LoVo (cell line): ENCODE results near the gene ZNF101.
A peak's percentile ranks its signal among the peaks of the same experiment; 100 is the strongest.

Source experiments
- DNase-seq: peaks from one replicate; pipeline ENCODE4 v3.0.0-alpha.2; 2016; ENCODE audit warnings: low spot score

ZNF101 gene

DNA sequence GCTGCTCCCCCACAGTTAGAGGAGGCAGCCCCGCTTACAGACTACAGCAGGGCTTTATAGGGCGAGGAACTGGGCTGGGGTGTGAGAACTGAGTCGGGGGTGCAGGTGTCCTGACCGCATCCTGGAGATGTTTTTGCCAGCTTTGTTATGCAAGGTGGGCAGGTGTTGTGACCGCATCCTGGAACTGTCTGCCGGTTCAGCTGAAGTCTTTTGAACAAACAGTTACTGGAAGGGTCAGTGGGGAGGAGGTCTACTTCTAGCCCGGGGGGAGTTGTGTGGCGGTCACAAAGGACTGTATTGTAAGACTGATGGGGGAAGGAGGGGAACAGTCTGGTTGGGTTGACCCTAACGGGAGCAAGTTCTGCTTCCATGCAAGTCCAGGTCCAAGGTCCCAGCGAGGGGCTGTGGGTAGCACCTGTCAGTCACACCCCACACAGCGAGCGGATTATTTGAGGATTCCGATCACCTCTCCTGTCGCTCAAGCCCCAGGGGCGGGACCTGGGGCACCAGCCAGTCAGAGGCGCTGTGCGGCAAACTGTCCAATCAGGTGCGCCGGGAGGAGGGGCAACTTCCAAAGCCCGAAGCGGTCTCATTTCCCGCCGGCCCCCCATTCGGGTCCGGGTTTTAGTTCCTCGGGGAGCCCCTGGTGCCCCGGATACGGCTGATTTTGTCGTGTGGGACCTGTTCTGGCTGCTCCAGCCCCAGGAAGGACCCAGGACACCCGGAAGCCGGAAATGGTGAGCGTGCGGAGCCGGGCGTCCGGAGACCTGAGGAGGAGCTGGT lies at the start of gene ZNF101:
Gene ZNF101, plus strand, starts transcription at position 610 of the 783 bp plus-strand sequence. Its CDS starts 125 bp downstream, at position 735.
- DNase-seq, result peak; percentile 90

- no peak for DNase-seq
Measured at GRCh38 chr19:19619181-19619848, 49.3 kb upstream of the ZNF101 start.

DNA sequence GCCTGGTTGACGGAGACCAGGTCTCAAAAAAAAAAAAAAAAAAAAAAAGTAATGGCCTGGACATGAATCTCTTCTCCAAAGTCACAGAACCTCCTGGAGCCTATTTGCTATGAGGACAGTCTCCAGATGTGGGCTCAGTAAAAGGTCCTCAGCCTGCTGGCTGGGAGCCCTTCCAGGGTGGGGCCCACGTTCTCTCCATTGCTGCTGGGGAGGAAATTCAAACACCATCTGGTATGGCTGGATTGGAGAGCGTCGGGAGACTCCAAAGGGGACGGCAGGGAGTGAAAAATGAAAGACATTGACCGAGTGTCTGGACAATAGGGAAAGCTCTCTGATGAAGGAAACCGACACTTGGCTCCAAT lies 48.8 kb upstream of the ZNF101 start:
- DNase-seq, result no peak

DNA sequence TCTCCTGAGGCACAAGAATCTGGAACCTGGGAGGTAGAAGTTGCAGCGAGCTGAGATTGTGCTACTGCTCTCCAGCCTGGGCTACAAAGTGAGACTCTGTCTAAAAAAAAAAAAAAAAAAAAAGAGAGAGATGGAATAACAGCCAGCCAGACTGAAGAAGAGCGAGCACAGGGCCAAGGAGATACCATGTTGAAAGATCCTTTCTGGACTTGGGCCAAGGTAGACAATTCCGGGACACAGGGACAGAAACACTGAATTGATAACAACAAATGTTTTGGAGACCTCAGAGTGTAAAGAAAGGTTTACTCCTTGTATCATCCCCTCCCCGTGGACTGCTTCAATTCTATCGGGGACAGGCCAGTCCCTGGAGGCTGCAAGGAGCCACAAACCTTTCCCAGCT lies 45.3 kb upstream of the ZNF101 start:
- no peak for DNase-seq

DNA sequence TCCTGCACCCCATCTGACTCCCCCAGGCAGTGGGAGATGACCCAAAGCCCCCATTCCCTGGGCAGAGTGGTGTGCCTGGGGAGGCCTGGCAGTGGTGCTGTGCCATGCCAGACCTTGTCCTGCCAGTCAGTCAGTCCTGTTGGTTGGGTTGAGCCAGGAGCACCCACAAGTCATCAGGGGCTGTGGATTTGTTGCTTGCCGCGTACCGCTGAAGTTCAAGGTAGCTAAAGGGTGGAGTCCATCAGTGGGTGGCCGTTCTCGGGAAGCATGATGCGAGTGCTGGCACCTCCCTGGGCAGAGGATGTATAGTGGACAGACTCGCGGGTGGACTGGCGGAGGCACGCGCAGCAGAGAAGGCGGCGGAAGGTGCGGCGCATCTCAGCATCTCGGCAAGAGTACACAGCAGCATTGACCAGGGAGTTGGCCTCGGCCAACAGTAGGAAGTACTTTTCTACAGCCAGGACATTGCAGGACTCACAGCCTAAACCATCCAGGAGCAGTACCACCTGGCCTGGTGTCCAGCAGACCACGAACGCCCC lies 44.5 kb upstream of the ZNF101 start:
- no peak for DNase-seq

DNA sequence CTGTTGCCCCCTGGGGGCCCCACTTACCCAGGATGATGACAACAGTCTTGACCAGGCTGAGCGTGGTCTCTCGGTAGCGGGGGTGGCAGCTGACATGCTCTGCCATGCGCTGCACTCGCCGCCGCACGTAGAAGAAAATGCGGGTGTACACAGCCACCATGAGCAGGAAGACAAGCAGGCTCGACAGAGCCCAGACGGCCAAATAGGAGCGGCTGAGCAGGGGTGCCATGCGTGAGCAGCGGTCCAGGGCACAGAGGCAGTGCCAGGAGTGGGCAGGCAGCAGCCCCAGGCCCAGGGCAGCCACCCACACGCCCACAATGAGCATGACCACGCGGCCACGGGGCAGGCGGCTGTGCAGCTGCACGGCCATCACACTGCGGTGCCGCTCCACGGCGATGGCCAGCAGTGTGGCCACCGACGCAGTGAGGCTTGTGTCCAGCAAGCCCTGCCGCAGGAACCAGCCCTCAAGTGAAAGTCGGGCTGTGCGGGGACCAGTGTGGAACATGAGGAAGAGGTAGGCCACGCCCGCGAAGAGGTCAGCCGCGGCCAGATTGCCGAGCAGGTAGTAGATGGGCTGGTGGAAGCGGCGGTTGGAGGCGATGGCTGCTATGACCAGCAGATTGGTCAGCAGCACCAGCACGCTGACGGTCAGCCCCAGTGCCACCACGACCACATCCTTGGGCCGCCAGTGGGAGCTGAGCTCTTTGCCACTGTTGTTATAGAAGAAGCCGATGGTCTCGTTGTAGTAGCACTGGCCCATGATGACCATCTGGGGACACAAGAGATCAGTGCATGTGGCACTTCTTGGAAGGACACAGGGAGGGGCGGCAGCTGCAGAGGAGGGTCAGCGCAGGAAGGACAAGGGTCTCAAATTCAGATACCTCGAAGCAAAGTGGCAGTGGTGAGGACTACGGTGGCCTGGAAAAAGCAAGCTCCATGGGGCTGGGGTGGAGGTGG lies 41.8 kb upstream of the ZNF101 start:
- DNase-seq, result no peak

- DNase-seq, result peak; percentile 59
Measured at GRCh38 chr19:19627621-19628500, 40.8 kb upstream of the ZNF101 start, which contains the start of gene LPAR2. Gene LPAR2 (minus strand): TSS chr19:19628220. CDS start chr19:19627275, 945 bp downstream.

- DNase-seq, result peak; percentile 10
Measured at GRCh38 chr19:19628501-19629134, 40.0 kb upstream of the ZNF101 start.

DNA sequence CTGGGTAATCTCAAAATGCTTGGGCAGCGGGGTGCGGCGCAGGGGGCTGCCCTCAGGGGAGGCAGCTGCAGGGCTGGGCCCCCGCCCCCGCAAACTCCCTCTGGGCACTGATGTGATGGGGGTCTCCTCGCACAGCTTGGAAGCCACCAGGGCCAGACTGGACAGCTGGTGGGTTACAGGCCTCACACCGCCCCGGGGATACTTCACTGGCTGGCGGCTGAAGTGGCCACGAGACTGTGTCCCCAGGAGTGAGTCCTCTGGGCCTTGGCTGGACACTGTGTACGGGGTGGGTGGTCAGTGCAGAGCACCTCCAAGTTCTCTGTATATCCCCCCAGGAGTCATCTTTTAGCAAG lies 38.6 kb upstream of the ZNF101 start:
- DNase-seq, result no peak

DNA sequence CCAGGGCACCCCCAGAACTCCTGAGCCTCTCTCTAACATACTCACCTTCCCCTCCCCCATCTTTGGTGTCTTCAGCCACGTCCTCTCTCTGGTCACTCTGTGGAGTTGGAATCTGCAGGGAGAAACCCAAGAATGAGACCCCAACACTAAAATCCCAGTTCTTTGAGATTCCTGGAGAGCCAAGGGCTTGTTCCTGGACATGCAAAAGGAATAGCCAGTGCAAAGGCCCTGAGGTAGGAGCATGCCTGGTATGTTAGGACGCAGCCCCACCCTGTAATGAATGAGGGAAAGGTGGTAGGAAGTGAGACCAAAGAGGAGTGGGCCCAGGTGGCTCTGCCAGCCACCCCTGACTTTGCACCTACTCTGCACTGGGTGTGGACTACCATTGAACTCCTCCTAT lies 38.2 kb upstream of the ZNF101 start:
- no peak for DNase-seq

DNA sequence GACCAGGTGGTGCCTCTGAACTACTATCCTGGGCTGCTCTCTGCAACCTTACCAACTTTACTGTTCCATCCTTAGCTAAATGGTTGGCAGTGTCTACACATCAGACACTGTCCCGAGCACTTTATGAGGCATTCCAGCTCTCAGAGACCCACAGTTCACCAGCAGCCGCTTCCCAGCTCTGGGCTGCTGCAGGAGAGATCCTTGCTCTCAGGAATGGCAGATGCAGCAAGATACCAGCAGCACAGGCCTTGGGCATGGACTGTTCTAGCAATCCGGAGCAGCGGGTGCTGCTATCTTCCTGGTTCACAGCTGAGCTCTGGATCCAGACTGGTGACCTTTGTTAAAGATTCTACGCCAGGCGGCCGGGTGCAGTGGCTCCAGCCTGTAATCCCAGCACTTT lies 37.3 kb upstream of the ZNF101 start:
- no peak for DNase-seq

DNA sequence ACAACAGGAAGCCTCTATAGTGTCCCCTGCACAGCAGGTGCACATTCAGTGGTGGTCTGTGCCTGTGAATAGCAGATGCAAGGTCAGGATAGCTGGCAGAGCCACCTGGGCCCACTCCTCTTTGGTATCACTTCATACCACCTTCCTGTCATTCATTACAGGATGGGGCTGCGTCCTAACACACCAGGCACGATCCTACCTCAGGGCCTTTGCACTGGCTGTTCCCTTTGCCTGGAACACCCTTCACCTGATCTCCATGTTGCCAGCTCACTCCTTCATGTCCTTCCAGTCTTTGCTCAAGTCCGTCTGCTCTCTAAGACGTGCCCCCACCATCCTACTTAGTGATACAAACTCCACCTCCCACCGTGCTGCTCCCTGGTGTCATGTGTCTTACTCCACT lies 36.0 kb upstream of the ZNF101 start:
- no peak for DNase-seq

- no peak for DNase-seq
Measured at GRCh38 chr19:19633711-19634515, 34.7 kb upstream of the ZNF101 start.

DNA sequence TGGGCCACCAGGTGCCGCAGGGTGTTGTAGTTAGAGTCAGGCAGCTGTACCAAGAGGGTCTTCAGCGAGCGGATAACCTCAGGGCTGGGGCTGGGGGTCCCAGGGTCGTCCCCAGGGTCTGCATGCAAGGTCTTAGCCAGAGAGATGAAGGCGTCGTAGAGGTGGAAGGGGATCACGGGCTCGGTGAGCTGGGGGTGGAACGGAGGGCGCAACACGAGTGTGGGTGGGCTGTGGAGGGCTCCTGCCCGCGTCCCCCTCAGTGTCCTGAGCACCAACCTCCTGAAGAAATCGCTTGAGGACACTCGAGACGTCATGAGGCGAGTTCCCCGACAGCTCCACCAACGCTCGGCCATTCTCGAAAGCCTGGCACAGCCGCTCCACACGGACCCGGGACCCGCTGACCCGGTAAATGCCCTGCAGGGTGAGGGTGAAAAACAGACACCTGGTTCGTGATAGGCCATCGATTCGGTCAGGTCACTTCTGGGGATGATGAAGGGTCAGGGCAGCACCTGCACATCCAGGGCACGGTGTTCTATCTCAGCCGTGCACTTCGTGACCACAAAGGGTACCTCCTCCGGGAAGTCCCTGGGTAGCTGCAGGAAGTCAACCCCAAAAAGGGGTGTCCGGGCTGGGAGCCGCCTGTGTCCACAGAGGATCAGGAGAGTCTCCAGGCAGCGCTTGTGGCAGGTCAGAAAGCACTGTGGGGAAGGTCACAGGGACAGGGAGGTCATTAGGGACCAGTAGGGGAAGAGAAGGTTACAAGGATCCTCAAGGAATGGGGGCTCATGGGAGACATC lies 33.9 kb upstream of the ZNF101 start:
- DNase-seq, result no peak

GRCh38 chr19:19635313-19635702 lies 33.3 kb upstream of the ZNF101 start:
- DNase-seq, result no peak

- no peak for DNase-seq
Measured at GRCh38 chr19:19636573-19637185, 32.0 kb upstream of the ZNF101 start.

DNA sequence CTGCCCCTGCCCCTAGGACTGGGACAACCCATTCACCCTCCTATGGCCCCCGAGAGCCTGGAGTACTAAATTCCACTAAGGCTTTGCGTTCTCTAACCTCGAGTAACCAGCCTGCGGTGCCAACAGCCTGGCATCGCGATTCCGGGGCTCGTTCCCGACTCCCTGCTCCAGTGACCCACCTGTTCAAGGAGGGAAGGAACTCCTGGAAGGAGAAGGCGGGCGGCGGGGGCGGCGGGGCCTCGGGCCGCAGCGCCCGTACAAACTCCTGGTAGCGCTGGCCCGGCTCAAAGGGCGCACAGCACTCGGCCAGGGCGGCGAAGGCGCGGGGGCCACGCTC lies 31.5 kb upstream of the ZNF101 start:
- DNase-seq, result no peak

GRCh38 chr19:19637523-19638251 lies 31.0 kb upstream of the ZNF101 start:
- DNase-seq, result no peak
